ENCODE measurements around the gene DGKQ.
"Not testable (repeated sequence)": the region's sequence is repeated elsewhere in the genome, so short reads cannot be mapped to it uniquely, and the experiment has no call there.

DGKQ gene

GRCh38 chr4:918591-918990 is 54.8 kb downstream of the DGKQ start:
- not testable (repeated sequence) for DNase-seq

DNA sequence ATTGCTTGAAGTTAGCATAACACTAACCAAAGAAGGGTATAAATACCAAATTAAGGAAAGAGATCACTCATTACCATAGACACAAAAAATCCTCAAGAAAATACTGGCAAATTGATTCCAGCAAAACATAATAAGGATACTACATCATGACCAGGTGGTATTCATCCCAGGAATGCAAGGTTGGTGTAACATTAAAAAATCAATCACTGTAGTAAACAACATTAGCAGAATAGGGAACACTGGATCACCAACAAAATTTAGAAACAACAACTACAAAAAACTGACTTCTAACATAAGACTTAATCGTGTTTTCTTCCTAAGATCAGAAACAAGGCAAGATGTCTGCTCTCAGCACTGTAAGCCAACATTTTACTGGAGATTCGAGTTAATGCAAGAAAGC is 55.4 kb downstream of the DGKQ start:
- DNase-seq, result no peak

- DNase-seq, result no peak
Measured at GRCh38 chr4:917466-917865, 55.9 kb downstream of the DGKQ start.

GRCh38 chr4:915595-915994 is 57.8 kb downstream of the DGKQ start:
- DNase-seq, result peak; percentile 52 to 57

DNA sequence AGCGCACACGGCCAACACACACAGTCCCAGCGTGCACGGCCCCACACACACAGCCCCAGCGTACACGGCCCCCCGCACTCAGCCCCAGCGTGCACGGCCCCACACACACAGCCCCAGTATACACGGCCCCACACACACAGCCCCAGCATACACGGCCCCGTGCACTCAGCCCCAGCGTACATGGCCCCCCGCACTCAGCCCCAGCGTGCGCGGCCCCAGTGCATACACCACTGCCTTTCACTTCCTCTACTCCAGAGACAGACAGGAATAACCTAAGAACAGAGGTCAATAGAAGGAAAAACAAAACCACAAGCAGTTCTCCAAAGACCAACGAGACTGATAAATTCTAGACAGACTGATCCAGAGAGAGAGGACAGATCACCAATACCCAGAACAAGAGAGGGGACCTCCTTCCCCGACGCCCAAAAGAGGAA is 58.3 kb downstream of the DGKQ start:
- DNase-seq, result no peak

DNA sequence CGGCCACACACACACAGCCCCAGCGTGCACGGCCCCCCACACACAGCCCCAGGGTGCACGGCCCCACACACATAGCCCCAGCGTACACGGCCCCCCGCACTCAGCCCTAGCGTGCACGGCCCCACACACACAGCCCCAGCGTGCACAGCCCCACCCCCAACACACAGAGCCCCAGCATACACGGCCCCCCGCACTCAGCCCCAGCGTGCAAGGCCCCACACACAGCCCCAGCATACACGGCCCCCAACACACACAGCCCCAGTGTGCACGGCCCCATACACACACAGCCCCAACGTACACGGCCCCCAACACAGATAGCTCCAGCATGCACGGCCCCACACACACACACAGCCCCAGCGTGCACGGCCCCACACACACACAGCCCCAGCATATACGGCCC is 58.8 kb downstream of the DGKQ start:
- no peak for DNase-seq

GRCh38 chr4:913280-913618 is 60.1 kb downstream of the DGKQ start:
- DNase-seq, result no peak

DNA sequence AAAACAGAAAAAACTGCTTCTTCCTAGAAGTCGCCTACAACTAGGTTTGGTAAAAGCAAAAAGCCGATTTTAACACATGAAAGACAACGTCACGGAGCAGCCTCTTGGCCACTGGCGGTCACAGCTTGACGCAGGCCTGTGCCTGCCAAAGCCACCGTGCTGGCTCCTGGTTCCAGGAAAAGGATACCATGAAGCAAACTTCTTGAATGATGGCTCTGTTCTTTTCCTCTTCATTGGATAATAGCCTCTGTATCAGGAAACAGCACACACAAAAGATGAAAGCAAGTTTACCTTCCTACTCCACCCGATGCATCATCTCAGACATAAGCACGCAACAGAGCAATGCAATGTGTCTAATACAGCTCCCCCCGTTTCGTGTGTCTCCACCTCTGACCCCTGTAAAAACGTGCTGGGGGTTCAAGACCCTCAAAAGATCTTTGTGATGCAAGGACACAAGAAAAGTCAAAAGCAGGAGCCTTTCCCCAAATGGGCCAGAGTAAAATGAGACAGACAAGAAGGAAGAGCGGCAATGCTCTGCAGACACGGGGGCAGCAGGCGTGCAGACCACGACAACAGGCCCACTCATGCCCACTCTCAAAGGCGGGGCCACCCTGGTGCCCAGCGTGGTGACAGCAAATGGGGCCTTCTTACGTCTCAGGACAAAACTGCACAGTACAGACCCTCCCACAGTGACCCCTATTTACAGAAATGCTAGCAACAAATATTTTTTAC is 60.7 kb downstream of the DGKQ start:
- no peak for DNase-seq

- no peak for DNase-seq
Measured at GRCh38 chr4:911871-912490, 61.4 kb downstream of the DGKQ start.

- DNase-seq, result no peak
Measured at GRCh38 chr4:911221-911751, 62.1 kb downstream of the DGKQ start.

DNA sequence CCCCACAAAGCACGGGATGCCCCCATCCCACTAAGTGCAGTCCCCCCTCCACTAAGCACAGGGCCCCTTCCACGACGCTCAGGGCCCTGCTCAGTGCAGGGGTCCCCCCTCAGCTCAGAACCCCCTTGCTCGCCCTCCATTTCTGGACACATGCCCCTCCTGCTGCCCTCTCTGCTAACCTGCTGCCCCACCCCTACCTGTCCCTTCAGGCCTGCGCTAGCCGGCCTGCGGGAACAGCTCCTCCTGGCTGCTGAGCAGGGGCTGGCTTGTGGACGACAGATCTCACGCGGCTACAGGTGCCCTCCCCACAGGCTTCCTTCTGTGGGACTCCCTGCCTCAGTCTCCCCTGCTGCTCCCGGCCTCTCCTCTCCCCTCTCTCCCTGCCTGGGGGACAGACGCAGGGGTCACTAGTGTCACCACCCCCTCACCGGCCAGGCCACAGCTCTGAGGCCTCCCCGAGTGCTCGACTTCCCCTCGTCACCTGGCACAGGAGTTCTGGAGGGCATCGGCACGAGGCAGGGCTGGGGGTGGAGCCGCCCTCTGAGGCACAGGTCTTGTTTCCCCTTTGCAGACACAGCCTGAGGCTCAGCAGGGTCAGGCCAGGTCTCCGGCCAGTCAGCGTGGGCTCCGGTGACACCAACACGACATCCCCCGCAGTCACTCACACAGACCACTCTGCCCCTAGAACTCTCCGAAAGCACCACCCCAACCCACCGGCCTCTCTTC is 62.8 kb downstream of the DGKQ start:
- DNase-seq, result no peak

DNA sequence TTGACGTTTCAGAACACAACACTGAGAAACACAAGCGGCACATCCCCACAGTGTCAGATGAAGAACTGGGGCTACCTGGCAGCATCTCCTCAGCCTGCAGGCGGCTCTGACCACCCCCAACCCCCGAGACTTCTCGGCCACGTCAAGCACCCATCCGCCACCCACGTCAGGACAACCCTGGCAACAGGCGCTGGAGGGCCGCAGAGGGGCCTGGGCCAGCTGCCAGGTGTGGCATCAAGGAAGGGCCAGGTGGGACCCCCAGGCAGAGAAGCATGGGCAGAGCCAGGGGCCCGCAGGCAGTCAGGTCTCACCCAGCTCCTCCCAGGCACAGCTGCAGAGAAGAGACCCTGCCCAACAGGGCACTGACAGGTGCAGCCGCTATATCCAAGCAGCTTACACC is 63.5 kb downstream of the DGKQ start:
- no peak for DNase-seq

DNA sequence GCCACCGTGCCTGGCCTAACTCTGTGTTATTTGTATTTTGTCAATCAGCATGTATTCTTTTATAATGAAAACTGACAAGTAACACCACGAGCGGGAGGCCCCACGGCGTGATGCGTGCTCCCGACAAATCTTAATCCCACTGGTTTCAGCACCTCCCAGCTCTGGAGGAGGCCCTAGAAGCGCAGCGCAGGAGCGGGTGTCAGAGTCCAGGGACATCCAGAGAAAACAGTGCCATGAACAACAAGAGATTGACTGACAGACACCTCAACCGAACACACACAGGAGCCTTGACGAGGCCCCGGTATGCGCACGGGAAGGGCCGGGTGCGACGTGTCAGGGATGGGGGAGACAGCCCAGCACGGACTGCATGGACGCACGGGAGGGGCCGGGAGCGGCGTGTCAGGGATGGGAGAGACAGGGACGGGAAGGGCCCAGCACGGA is 64.2 kb downstream of the DGKQ start:
- DNase-seq, result no peak
